ENCODE results near the gene WSCD1.

WSCD1 gene

DNA sequence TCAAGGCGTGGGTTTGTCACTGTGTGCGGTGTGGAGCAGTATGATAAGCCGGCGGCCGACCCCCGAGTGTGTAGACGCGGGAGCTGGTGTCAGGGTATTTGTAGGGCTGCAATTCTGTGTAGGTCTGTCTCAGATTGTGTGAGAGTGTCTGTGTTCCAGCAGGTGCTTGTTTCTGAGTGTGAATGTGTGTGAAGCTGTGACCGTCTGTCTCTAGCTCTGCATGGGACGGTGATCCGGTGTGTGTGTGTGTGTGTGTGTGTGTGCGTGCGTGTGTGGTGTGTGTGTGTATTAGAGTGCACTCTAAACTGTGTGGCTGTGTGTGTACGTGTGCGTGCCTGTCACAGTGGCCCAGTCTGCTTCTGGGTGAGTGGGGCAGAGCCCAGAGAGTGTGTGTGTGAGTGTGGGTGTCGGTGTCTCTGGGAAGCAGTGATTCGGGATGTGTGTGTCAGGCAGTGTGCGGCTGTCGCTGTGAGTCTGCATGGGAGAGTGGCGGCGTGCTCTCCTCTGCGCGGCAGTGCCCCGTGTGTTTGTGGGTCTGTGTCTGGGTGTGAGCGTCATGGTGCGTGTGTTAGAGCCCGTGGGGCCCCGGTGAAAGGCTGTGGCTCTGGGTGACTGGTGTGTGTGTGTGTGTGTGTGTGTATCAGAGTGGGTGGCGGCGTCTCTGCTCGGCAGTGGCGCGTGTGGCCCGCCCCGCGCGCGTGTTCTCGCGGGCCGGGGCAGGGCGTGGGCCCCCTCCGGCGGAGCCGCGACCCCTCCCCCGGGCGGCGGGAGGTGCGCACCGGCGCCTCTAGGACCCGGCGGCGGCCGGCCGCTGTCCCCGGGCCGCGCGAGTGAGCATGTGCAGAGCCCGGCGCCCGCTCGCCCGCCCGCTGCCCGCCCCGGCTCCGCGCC, at the start of gene WSCD1:
Gene WSCD1, plus strand, starts transcription at position 841 of the 891 bp plus-strand sequence. CDS start 10,280 bp downstream, outside the sequence.
- no peak for DNase-seq (ENCODE audit: low read depth)

DNA sequence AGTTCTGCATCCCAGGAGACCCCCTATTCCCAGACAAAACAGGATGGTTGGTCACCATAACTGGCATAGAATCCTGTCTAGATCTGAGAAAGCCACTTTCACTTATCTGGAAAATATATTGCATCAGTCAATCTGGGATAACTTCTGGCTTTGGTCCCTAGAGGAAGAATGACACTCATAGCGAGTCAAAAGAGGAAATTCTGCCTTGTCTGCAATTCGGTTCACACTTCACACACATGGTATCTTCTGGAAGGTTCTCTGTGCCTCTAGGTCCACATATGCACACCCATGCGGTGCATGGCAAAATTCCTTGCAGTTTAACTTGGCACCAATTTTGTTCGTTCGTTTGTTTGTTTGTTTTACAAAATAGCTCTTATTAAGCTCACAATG, 49.2 kb upstream of the WSCD1 start:
- no peak for DNase-seq (ENCODE audit: low read depth)

DNA sequence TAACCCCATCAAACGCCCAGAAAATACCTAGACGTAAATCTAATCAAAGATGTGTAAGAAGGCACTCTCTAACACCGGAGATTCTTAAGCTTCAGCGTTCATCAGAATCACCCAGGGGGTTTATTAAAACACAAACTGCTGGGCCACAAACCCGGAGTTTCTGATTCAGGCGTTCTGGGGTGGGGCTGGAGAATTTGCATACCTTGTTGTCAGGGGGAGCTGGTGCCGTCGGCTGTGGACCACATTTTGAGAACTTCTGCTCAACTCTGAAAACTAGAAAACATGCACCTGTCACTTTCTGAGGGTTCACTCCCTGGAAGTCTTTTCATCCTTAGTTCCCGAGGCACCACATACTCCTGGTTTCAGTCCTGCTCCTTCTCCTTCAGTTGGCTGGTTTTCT, 48.6 kb upstream of the WSCD1 start:
- no peak for DNase-seq (ENCODE audit: low read depth)

DNA sequence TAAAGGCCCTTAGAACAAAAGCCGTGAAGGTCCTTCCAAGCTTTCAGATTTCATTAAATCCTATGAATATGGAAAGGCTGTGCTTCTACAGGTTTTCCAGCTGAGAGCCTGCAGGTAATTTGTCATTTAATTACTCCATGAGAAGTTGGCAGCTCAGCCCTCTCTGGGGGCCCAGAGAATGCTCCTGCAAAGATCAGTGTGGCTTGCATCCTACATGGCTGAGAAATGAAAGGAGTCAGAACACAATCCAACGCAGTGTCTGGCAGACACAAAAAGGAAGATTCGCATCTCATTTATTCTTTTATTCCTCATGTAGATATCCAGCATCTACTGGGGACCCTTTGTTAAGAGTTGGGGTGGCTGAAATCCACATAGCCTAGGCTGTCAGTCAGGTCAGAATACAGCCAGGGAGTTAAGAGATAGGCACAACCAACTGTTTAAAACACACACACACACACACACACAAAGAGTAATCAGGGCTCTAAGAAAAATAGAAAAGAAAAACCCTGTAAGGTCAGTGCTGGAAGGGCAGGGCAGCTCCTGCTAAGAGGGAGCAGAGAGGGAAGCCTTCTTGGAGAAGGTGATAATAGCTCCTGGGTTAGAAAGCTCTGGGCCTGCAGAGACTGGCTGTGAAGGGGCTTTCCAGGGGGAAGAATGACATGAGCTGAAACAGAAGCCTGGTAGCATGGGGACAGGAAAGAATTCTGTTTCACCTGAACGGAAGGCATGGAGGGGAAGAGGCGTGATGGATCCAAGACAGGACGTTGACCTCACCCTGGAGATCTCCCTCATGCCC, 46.9 kb upstream of the WSCD1 start:
- DNase-seq (ENCODE audit: low read depth) = no peak

DNA sequence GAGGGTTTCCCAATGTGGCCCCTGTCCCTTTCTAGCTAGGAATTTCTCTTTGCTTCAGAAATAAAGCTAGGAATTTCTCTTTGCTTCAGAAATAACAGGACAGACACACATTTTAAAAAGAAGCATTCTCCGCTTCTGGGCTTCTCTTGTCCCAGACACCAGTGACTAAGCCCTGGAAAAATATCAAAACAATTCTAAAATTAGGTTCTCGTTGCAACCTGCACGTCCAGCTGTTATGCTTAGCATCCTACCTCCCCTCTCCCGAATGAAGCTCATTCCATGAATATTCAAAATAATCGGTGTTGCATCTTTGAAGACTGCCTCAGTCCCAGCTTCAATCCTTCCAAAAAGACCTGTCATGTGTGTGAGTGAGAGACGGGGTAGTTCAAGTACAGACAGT, 45.6 kb upstream of the WSCD1 start:
- DNase-seq (ENCODE audit: low read depth) = no peak

DNA sequence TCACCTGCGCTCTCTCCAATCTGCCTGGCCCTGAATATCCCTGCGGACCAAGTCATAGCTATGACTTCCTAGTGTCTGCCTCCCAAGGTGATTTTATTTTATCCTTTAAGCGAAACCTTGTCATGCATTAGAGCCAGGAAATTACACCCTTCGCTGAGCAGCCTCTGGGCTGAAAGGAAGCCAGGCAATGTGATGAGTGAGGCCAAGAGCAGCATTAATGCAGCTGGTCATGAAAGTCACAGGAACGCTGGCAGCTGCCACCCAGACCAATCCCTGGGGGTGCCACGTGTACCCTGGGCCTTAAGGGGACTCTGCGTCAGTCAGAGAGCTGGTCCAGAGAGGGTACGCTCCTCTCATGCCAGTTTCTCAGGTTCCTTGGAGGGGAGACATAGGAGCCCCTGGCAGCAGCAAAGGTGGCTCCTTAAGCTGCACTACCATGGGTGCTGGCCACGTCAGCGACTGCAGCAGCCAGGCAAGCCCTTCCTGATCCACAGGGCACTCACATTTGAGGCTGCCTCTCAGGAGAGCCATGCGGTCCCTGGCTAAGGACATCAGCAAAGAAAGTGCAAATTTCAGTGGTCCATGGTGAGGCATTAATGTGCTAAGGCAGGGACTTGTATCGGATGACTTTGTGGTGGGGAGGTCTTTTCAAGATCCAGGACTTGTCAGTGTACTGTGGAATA, 42.7 kb upstream of the WSCD1 start:
- no peak for DNase-seq (ENCODE audit: low read depth)

DNA sequence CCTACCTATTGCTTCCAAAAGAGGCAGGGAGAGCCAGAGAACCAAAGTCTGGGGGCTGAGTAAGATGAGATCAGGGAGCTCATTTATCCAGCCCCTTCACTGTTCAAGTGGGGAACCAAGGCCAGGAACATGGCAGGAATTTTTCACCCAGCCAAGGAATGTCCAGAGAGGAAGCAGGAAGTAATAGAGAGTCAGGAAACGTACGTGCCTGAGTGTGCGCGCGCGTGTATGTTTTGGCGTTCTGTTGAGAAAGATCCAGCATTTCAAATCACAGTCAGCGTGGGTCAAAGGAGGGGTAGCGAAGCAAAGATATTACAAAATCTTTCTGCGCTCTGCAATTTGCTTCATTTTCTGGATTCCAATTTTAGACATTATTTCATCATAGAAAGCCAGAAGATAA, 41.9 kb upstream of the WSCD1 start:
- no peak for DNase-seq (ENCODE audit: low read depth)

DNA sequence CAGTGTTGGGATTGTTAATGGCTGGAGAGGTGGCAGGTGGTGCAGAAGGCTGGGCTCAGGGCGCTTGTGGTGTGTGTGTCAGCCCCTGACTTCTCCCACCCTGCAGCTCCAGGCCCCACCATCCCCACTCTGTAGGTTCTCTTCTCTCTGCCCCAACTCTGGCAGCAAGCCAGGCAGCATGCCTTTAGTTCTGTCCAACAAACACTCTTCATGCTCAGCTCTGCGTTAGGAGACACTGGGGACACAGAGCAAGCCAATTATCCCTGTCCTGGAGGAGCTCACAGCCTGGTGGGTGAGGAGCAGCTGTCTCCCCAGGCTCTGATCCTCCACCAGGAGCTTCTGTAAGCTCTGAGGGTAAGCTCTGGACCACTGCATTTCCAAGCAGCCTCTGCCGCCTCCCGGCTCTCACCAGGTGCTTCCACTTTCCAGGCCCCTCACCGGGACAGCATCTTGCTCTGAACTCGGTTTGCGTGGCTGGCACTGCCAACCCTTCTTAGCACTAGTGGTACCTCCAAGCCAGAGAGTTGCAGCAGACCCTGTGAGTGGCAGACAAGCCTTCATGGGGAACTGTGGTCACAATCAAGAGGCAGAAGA, 34.3 kb upstream of the WSCD1 start:
- no peak for DNase-seq (ENCODE audit: low read depth)

DNA sequence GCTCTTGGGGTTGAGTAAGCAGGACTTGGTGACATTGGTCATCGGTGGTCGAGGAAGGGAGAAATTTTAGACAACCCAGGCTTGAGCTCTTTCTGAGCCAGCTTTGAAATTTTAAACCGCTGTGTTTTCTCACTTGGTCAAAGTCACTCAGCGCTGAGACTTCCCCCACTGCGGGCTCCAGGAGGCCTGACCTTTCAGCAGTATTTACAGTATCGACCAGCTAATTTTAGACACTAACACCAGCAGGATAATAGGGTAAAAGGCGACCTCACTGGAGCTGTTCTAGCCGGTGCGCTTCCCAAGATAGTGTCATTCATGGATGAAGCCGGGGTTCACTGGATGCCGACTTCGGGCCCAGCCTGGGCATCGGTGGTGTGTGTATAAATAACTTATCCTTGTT, 29.7 kb upstream of the WSCD1 start:
- DNase-seq (ENCODE audit: low read depth) = no peak

DNA sequence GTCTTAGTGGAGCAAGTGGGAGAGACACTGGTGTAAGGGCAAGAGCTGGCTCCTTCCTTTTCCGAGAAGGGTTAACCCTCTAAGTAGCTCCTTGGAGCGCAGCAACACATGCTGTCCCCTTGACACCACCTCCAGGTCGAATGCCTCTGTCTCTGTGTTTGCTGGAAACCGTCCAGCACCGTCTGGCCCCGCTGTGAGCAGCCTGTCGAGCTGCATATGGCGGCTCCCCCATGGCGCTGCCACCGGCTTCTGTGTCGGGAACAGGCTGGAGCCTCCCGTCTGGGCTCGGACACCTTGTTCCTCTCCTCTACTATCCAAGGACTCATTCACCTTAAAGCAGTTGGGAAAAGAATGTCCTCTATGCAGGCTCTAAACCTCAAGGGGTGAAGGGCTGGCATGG, 28.9 kb upstream of the WSCD1 start:
- DNase-seq (ENCODE audit: low read depth) = no peak

DNA sequence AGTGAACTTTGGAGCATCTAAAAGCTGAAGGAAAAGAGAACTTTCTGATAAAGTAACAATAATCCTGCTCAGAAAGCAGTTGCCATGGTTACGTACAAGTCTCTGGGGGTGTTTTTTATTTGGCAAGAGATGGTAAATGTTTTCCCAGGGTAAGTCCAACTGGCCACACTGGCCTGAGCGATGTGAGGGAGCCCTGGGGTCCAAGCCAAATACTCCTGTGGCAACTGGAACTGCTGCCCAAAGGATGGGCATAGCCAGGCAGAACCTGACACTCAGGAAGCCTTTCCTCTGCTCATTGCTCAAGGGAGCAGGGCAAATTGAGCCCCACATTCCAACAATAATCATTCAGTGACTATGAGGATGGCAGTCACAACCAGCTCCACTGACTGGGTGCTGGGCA, 26.8 kb upstream of the WSCD1 start:
- no peak for DNase-seq (ENCODE audit: low read depth)

DNA sequence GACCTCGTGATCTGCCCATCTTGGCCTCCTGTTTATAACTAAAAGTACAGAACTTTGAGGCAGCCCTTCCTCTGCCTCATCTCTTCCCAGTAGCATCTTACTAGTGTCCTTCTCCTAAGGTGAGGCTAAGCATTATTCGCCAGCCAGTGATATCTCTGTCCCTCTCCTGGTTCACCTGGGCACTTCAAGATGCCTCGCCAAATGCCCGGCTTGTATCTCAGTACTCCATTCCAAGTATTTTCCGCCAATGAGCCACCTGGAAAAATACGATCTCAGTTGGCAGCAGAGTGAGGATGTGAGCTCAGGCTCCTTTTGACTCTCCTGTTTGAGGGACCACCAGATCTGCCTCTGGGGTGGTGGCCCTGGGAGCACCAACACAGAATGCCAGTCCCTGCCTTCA, 25.9 kb upstream of the WSCD1 start:
- no peak for DNase-seq (ENCODE audit: low read depth)

DNA sequence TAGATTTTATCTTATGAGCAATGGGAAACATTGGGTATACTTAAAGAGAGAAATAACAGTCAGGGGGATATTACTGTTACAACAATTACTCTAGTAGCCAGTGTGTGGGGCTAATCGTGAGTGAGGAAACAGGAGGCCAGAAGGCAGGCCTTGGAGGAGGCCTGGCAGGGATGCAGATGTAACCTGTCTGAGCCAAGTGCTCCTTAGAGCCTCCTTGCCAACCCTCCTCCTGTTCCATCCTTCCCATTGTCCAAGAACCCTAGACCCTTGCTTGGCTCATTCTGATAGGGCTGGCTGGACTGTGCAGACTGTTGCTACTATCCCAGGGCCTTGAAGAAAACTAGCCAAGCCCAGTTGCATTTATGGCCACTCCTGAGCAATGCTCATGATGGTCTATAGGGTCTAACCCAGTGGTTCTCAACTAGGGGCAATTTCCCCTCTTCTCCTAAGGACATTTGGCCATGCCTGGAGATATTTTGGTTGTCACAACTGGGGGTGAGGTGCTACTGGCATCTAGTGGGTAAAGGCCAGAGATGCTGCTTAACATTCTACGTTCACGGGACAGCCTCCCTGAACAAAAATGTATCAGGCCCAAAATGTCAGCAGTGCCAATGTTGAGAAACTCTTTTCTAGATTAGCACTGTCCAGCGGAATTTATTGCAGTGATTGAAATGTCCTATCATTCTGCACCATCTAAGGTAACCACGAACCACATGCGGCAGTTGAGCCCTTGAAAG, 24.4 kb upstream of the WSCD1 start:
- no peak for DNase-seq (ENCODE audit: low read depth)

DNA sequence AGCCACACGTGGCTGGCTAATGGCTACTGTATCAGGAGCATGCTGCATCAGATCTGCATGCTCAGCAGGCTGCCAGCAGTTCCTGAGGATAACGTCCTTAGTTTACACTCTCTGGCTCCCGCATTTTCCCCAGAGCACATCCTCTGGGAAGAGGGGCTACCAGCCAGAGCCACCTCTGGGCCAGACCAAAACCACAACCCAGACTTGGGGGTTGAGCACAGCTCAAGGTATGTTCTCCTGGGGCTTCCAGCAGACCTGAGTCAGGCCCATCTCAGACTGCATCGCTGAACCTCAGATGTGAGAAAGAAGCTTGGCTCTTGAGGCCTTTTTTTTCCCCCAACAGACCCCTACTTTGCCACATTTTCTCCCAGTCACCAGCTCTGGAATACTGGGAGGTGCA, 23.7 kb upstream of the WSCD1 start:
- DNase-seq (ENCODE audit: low read depth) = no peak

DNA sequence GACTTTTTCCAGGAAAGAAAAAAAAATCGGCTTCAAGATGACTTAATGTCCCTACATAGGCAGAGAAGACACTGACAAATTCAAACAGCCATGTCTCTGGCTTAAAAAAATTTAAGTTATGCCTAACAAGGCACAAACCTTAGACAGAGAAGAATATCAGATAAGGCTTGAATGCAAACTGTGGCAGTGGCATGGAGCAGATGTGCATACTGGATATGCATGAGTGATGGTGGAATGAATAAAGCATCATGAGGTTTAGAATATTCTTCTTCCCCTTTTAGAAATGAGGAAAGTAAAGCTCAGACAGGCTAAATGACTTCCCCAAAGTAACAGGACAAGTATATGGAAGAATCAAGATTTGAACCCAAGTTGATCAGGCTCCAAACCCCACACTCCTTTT, 23.2 kb upstream of the WSCD1 start:
- no peak for DNase-seq (ENCODE audit: low read depth)

DNA sequence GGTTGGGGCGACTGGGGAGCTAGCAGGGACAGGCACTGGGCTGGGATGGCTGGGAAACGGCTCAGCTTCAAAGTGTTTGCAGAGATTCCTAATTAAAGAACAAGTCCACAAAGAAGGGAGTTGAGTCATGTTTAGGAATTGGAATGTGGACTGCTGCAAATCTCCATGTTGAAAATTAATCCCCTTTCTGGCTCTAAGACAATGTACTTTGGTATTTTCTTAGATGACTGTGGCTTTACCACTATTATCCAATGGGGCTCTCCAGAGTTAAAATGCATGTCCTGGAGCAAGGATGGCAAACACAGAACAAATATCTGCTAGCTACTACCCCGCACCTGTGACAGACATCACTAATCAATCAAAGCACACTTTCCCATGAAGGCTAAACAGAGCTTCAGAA, 22.2 kb upstream of the WSCD1 start:
- peak; percentile 68 for DNase-seq (ENCODE audit: low read depth)

DNA sequence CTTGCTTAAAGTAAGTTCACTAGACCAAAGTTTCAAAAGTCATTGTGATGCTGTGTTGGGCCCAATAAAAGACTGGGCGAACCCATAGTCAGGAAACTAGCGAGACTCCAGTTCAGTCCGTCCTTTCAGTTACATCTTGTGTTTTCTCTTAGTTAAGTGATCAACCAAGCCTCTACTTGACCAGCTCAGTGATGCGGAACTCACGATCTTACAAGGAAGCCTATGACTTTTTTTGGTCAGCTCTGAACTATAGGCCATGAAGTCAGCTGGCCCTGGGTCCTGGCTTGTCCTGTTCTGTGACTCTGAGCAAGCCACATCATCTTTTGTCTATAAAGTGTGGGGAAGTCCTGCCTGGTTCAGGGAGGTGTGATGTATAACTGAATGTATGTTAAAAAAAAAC, 21.7 kb upstream of the WSCD1 start:
- no peak for DNase-seq (ENCODE audit: low read depth)

DNA sequence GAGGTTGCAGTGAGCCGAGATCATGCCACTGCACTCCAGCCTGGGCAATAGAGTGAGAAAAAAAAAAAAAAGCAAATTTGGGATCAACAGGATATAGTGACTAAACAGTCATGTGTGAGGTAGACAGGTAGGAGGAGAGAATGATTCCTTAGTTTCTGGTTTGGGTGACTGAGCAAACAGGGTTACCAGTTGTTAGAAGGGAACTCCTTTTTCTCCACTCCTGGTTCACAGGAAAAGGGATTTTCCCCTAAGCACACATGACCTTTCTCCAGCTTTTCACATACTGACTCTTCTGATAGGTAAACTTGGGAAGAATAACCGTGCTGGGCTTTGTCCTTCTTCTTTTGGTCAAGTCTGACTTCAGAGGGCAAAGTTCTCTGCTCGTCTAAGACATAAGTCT, 17.3 kb upstream of the WSCD1 start:
- DNase-seq (ENCODE audit: low read depth) = no peak

DNA sequence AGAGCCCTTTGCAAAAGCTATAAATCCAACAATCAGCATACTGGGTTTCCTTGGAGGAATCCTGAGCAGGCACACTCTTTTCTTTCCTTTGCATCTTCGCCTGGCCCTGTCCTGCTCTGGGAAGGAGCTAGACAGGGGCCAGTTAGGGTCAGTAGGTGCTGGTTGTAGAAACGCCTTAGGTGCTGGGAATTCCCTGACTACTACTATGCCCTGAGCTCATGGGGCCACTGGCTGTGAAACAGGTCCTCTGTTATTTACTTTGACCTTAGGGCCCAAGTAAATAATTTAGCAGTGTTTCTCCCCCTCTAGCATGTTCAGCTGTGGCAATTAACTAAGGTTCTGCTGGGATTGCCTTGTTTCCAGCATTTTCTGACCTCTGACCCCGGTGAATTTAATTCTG, 15.8 kb upstream of the WSCD1 start:
- DNase-seq (ENCODE audit: low read depth) = no peak

DNA sequence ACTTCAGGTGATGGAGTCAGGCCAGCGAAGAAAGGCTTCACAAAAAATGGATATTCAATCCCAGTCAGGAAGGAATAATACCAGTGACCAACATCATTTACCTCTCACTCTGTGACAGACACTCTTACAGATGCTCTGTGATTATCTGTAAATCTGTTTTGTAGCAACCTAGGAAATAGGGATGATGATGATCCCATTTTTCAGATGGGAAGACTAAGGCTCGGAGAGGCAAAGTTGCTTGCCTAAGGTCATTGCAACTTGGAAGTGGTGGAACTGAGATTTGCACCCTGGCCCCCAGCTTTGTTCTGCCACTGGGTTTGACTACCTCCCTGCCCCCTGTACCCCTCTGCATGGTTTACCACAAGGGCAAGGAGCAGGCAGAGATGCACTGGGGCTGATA, 14.1 kb upstream of the WSCD1 start:
- no peak for DNase-seq (ENCODE audit: low read depth)

DNA sequence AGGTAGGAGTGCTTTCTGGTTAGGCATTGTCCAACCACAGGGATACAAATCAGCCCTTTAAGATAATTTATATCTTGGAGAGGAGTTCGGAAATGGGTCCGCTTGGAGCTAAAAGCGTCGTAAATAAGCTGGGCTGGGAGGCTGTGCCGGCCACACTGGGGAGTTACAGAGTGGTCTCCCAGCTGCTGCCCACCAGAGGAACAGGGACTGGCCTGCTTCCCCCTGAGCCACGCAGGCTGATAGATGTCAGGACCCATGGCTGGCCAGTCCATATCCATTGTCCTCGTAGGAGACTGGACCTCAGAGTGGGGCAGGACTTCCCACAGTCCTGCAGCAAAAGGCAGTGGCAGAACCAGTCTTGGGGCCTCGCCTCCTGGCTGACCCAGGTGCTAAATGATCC, 12.6 kb upstream of the WSCD1 start:
- no peak for DNase-seq (ENCODE audit: low read depth)

DNA sequence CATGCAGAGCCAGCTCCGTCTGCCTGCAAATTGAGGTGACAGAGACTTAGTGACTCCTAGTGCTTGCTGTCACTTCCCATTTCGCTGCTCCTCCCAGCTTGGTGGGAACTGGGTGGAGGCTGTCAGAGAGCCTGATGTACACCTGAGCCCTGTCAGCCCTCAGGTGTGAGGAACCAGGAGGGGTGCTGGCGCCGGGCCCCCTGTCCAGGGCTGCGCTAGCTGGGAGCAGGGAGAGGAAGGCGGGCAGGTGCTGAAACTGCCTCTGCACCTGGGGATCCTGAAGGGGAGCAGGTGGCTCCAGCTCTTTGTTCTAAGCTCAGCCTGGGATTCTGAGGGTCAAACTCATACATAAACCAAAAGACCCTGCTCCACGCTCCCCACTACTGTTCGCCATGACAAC, 10.8 kb upstream of the WSCD1 start:
- no peak for DNase-seq (ENCODE audit: low read depth)

Measured in iris pigment epithelial cell (primary cell).